Lower leg skin (tissue), 3 donors: Measurements from ENCODE around the gene RASA4B.

Experiments
- CTCF ChIP-seq, 3 donors: fragments of 450-650 bp; IDR thresholded peaks; one replicate each; pipeline ENCODE4 v1.5.1; 2016; ENCODE audit warnings: antibody characterized with exemption in 3 of 3, mild to moderate bottlenecking in 3 of 3, moderate library complexity in 2 of 3
- POLR2A ChIP-seq, 2 donors: fragments of 450-650 bp; IDR thresholded peaks; one replicate each; pipeline ENCODE4 v1.6.1; 2016 to 2017; ENCODE audit warnings: antibody characterized with exemption in 2 of 2, mild to moderate bottlenecking in 1 of 2, moderate library complexity in 1 of 2

GRCh38 chr7:102467581-102468477, 49.7 kb downstream of the RASA4B start:
- TF ChIP-seq CTCF (IDR thresholded peaks at IDR 0.05) (no peak), POLR2A (IDR thresholded peaks at IDR 0.05) (no peak)
